HG03442 (cell line): Measurements from ENCODE around the gene AIRE.
"Not testable (repeated sequence)": the region's sequence is repeated elsewhere in the genome, so short reads cannot be mapped to it uniquely, and the experiment has no call there.

Experiments
- ATAC-seq: cut with Tn5 transposase; IDR thresholded peaks from one replicate; pipeline ENCODE4 v1.9.1; 2021; ENCODE audit warnings: mild to moderate bottlenecking, moderate library complexity; ENCODE audit not compliant: unreplicated experiment

Gene AIRE

DNA sequence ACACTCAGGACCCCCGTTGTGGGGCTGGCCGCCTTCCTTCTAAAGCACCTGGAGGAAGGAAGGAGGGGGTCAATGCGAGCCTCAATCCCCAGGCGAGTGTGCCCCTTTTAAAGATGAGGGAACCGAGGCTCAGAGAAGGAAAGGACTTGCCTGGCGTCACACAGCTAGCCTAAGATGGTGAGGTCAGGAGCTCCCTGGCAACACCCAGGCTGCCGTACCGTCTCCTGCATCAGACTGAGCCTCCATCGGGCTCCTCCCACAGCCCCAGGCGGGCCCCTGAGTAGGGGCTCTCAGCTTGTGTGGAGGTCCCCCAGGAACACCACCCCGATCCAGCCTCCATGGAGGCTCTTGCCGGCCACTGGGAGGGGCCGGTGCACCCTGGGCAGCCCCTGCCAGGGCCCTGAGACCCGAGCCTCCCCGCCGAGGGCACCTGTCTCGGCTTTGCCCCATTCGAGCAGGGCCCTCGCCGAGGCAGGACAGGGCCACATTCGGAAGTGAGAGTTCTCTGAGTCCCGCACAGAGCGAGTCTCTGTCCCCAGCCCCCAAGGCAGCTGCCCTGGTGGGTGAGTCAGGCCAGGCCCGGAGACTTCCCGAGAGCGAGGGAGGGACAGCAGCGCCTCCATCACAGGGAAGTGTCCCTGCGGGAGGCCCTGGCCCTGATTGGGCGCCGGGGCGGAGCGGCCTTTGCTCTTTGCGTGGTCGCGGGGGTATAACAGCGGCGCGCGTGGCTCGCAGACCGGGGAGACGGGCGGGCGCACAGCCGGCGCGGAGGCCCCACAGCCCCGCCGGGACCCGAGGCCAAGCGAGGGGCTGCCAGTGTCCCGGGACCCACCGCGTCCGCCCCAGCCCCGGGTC, at the start of gene AIRE:
TSS of gene AIRE (plus strand) at position 739 of the 855 bp plus-strand sequence. CDS start 131 bp downstream, outside the sequence.
- no peak for ATAC-seq

DNA sequence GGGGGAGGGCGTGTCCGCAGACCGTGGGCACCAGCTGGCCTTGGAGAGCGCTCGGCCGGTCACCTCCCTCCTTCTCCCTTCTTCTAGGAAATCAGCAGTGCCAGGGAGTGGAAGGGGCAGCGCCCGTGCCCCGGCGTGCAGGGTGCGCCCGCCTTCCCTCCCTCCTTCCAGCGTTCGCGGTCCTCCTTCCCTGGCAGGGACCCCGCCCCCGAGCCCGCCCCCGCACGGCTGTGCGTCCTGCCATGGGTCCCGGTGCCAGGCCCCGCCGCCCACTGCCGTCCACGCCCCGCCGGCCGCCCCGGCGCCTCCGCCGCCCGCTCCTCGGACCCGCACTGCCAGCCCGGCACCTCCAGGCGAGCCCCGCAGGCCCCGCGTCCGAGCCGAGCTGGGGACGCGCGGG, 45.3 kb upstream of the AIRE start:
- ATAC-seq, result not testable (repeated sequence)

GRCh38 chr21:44240842-44241241, 44.8 kb upstream of the AIRE start, which contains the start of gene ICOSLG:
Gene ICOSLG, minus strand, starts transcription at chr21:44240943. Its CDS starts 126 bp downstream, at chr21:44240817.
- ATAC-seq, result not testable (repeated sequence)

DNA sequence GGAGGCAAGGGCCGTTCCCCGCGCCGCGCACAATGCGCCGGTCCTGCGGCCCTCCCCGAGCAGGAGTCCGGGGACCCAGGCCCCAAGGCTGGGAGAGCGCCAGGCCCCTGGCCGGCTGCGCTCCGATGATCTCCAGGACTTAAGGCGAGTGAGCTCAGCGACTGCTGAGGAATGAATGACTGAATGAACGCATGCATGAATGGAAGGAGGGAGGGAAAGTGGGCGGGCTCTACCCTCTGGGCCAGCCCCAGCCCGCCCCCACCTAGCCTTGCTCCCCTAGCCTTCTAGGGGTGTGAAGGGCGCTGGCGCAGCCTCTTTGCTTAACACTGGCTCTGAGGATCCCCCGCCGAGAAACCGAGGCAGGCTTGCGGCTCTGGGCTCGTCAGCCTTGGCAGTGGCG, 44.4 kb upstream of the AIRE start:
- not testable (repeated sequence) for ATAC-seq

DNA sequence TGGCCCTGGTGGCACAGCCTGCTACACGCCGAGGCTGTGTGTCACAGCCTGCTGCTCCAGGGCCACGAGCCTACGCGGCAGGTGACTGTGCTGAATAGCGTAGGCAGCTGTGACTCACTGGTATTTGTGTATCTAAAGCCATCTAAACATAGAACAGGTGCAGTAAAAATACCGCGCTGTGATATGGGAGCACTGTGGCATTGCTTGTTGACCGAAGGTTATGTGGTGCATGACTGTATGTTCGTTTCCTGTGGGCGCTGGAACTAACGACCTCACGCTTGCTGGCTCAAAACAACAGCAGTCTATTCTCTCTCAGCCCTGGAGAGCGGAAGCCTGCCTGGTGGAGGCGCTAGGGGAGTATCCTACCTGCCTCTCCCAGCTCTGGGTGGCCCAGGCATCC, 41.7 kb upstream of the AIRE start:
- ATAC-seq, result peak; percentile 43

DNA sequence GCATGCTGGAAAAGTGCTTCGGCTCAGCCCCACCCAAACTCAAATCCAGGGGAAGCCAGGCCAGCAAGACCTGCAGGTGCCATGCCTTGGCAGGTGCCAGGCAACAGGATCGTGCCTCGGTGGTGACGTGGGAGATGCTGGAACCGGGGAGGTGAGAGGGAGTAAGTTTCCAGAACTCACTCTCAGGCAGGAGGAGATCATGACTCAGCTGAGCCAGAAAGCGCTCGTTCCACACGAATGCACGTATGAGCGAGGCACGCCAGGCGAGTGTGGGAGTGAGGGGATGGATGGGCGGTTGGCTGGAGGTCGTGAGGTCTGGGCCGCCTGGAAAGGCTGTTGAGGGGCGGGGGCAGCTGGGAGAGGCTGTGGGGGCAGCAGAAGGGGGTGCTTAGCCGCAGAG, 37.8 kb upstream of the AIRE start:
- ATAC-seq, result not testable (repeated sequence)

DNA sequence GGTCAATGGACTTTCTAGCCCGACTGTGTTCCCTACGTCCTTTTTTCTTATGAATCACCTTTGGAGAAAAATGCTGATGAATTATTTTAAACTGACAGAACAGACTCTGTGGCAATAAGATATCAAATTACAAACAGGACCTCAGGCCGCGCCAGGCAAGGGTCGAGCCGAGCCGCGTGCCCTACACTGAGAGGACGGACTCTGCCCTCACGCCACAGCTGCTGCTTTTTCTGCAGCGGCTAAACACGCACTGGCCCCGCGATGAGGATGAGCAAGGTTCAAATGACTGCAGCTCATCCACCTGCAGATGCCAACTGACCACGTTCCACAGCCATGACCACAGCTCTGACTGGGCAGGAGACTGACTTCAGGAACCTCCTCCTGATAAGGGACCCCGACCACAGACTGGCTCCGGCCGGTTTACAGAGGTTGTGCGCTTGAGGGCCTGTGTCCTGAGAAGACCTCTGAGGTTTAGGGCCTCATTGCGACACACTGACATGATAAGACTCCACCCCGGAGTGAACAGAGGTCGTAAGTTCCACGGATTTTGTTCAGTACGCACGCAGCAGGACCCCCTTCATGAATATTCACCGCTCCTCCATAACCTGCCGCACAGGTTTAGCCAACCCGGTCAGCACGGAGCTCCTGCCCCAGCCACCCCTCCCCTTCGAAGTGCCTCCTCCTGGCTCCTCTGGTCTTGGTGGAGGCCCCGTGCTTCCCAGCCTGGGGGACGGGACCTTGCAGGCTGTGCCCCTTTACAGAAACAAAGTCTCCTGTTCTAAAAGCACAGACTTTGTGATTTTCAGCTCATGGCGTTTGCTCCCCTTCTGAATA, 36.3 kb upstream of the AIRE start:
- ATAC-seq, result not testable (repeated sequence)

DNA sequence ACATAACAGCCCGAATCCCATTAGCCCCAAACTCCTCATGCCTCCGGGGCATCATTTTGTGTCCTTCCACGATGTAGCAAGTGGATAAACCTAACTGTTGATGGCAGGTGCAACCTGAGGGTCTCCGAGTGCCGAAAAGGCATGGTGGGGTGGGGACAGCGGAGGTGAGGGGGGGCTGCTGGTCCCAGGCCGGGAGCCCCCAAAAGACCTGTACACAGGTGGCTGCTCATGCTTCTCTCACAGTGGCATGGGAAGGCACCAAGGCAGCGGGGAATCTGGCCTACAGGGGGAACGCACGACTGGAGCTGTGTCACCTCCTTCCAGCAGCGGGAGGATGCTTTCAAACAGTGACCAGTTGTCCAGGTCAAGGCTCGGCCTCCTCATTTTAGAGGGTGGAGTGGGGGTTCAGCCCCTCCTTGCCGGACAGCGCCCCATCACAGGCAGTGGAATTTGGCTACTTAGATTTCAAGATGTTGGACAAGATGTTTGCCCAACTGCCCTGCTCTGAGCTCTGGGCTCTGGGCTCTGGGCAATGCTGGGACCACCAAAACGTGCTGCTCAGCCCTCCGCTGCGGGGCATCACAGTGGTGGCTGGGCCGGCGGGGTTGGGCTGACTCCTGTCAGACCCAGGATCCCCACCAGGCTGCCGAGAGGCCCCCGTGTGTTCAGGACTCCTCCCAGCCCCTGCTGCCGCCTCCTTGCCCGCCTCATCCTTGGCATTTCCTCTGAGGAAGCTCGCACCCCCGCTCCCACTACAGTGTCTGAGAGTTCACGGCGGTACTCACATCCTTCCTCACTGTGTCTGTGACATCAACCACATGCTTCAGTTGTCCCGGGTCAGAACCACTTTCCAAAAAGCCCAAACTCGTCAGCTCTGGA, 31.6 kb upstream of the AIRE start:
- ATAC-seq, result no peak

DNA sequence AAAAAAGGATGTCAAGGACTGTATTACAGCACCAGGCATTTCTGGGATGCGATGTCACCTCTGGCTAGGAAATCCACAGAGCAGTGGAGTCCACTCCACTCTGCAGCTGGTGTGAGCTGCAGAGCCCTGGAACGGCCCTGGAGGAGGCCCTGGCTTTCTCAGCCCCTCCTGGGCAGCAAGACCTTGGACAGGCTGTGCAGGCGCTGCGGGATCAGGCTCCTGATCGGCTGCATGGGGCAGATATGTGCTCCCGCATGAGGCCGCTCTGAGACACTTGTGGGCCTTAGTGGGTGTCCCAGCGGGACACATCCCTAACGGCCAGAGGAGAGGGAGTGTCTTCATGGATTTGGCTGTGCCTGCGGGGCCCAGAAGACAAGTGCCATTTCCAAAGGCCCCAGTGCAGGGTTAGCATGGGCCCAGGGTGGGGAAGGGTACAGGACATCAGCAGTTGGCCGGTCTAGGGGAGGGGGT, 30.1 kb upstream of the AIRE start:
- no peak for ATAC-seq

GRCh38 chr21:44258056-44258725, 27.5 kb upstream of the AIRE start:
- no peak for ATAC-seq

DNA sequence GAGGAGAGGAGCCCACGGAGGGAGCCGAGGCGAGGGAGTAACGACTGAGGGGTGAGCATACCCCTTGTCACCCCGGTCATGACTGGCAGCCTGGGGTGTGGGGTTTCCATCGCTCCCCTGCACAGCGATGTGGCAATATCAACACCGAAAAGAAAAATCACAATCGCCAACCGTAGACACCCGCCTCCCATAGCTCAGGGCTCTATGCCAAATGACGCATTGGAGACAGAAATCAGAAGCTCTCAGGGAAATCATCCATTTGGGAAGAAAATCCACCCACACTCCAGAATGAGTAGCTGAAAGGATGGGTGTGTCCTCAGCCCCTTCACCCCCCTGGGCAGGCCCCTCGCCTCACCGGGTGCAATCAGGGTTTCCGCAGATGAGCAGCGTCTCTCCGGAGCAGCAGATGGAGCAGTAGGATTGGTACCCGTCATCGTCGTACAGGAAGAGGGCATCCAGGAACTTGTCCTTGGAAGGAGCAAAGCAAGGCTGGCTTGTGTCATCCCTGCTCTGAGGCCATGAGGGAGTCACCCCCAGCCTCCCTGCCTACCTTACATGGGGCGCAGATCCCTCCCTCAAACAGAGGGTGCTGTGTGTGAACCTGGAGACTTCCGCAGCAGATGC, 26.5 kb upstream of the AIRE start:
- no peak for ATAC-seq

DNA sequence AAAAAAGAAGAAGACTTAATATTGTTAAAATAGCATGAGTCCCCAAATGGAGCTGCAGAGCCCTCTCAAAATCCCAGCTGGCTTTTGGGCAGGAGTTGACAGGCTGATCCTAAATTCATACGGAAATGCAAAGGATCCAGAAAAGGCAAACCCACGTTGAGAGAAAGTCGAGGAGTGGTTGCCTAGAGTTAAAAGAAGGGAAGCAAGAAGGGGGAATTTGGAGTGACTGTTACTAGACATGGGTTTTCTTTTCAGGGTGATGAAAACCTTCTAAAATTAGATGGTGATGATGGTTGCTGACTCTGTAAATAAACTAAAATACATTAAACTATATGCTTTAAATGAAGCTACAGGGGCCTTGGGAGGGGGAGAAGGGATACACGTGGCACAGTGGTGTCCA, 25.6 kb upstream of the AIRE start:
- ATAC-seq, result no peak

- ATAC-seq, result no peak
Measured at GRCh38 chr21:44260791-44261631, 24.7 kb upstream of the AIRE start.

- ATAC-seq, result no peak
Measured at GRCh38 chr21:44261675-44262295, 23.9 kb upstream of the AIRE start, which contains the start of gene DNMT3L. Gene DNMT3L, minus strand, starts transcription at chr21:44261897. Its CDS starts 638 bp downstream, at chr21:44261259.

GRCh38 chr21:44262338-44263056, 23.2 kb upstream of the AIRE start:
- ATAC-seq, result no peak

DNA sequence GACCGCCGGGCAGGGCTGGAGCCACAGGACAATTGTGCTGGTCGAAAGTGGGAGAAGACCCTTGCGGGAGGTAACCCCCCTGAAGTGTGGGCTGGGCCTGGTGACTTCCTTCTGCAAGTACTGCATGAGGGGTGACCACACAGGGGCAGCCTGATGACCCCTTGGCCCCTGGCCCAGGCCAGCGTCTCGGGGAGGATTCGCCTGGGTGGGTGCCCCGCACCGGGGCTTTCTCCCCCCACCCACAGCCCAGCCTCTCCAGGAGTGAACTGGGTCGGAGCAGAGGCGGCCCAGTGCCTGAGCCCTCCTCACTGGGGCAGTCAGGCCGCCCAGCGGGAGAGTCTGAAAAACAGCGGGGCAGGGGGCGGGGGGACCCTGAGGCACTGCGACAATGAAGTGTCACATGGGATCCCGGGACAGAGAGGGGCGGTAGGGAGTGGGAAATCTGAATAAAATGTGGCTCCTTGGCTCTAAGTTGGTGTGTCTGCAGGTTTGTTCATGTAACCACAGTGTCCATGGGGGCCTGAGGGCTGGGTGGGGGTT, 22.4 kb upstream of the AIRE start:
- no peak for ATAC-seq

- no peak for ATAC-seq
Measured at GRCh38 chr21:44263768-44264167, 21.9 kb upstream of the AIRE start.
